ENCODE measurements around the gene FLT1. TPM values are rescaled to one million over a fixed set of nuclear protein-coding genes. Genes with fewer than 3 reads are reported as not detected.

The FLT1 gene
- total RNA-seq, 1 donor from 2014 or later: not detected

- H3K4me3 ChIP-seq (ENCODE audit: low read depth, low read length): no peak overlapping the region
- DNase-seq (ENCODE audit: low read depth): no peak
- no peaks in the 10 kb centered on the region for H3K27me3 ChIP-seq (ENCODE audit: control insufficient read depth, insufficient read depth, low read length)
- TF ChIP-seq, protein P1, sequence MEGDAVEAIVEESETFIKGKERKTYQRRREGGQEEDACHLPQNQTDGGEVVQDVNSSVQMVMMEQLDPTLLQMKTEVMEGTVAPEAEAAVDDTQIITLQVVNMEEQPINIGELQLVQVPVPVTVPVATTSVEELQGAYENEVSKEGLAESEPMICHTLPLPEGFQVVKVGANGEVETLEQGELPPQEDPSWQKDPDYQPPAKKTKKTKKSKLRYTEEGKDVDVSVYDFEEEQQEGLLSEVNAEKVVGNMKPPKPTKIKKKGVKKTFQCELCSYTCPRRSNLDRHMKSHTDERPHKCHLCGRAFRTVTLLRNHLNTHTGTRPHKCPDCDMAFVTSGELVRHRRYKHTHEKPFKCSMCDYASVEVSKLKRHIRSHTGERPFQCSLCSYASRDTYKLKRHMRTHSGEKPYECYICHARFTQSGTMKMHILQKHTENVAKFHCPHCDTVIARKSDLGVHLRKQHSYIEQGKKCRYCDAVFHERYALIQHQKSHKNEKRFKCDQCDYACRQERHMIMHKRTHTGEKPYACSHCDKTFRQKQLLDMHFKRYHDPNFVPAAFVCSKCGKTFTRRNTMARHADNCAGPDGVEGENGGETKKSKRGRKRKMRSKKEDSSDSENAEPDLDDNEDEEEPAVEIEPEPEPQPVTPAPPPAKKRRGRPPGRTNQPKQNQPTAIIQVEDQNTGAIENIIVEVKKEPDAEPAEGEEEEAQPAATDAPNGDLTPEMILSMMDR (IDR thresholded peaks at IDR 0.05; ENCODE audit: insufficient read depth, low read length, severe bottlenecking): no peak
- H3K36me3 ChIP-seq (ENCODE audit: control insufficient read depth, insufficient read depth, low read length): no peaks in the 10 kb centered on the region
- no peak for FAIRE-seq
Measured at GRCh38 chr13:28429096-28429495, 65.8 kb downstream of the FLT1 start.

- TF ChIP-seq, protein P1 (IDR thresholded peaks at IDR 0.05; ENCODE audit: insufficient read depth, low read length, severe bottlenecking): no peak
- FAIRE-seq (no peak), DNase-seq (ENCODE audit: low read depth) (no peak)
- no peak overlapping the region for H3K4me3 ChIP-seq (ENCODE audit: low read depth, low read length)
- H3K27me3 ChIP-seq (ENCODE audit: control insufficient read depth, insufficient read depth, low read length): no peaks in the 10 kb centered on the region
- H3K36me3 ChIP-seq (ENCODE audit: control insufficient read depth, insufficient read depth, low read length): no peaks in the 10 kb centered on the region
Measured at GRCh38 chr13:28426381-28426780, 68.5 kb downstream of the FLT1 start.

- Histone ChIP-seq H3K4me3 (ENCODE audit: low read depth, low read length) (no peak overlapping the region), H3K36me3 (ENCODE audit: control insufficient read depth, insufficient read depth, low read length) (no peaks in the 10 kb centered on the region), H3K27me3 (ENCODE audit: control insufficient read depth, insufficient read depth, low read length) (no peaks in the 10 kb centered on the region)
- TF ChIP-seq, protein P1 (IDR thresholded peaks at IDR 0.05; ENCODE audit: insufficient read depth, low read length, severe bottlenecking): no peak
- FAIRE-seq (no peak), DNase-seq (ENCODE audit: low read depth) (no peak)
Measured at GRCh38 chr13:28425793-28426192, 69.1 kb downstream of the FLT1 start.

DNA sequence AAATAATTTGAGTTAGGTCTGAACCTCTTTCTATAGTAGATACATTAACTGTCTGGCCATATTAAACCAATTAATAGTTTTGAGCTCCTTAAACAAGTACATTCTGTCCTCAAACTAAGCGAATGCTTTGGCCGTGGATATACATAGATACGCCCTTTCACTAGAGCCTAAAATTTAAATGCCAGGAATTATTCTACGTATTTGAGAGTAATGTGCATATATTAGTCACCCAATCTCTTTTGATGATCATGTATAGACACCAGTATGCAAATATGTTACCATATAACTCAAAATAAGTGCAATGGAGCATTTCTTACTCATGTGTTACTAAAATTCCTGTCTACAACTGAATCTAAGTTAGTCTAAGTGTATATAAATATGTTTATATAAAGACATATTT, 70.4 kb downstream of the FLT1 start:
- FAIRE-seq (no peak), DNase-seq (ENCODE audit: low read depth) (no peak)
- Histone ChIP-seq H3K36me3 (ENCODE audit: control insufficient read depth, insufficient read depth, low read length) (no peaks in the 10 kb centered on the region), H3K27me3 (ENCODE audit: control insufficient read depth, insufficient read depth, low read length) (no peaks in the 10 kb centered on the region), H3K4me3 (ENCODE audit: low read depth, low read length) (no peak overlapping the region)
- TF ChIP-seq, protein P1 (IDR thresholded peaks at IDR 0.05; ENCODE audit: insufficient read depth, low read length, severe bottlenecking): no peak

GRCh38 chr13:28423010-28423409, 71.9 kb downstream of the FLT1 start:
- Histone ChIP-seq H3K36me3 (ENCODE audit: control insufficient read depth, insufficient read depth, low read length) (no peaks in the 10 kb centered on the region), H3K4me3 (ENCODE audit: low read depth, low read length) (no peak overlapping the region), H3K27me3 (ENCODE audit: control insufficient read depth, insufficient read depth, low read length) (no peaks in the 10 kb centered on the region)
- TF ChIP-seq, protein P1 (IDR thresholded peaks at IDR 0.05; ENCODE audit: insufficient read depth, low read length, severe bottlenecking): no peak
- no peak for FAIRE-seq
- DNase-seq (ENCODE audit: low read depth): no peak

GRCh38 chr13:28421676-28422410, 73.1 kb downstream of the FLT1 start:
- Histone ChIP-seq H3K36me3 (ENCODE audit: control insufficient read depth, insufficient read depth, low read length) (no peaks in the 10 kb centered on the region), H3K4me3 (ENCODE audit: low read depth, low read length) (no peak overlapping the region), H3K27me3 (ENCODE audit: control insufficient read depth, insufficient read depth, low read length) (no peaks in the 10 kb centered on the region)
- no peak for FAIRE-seq
- DNase-seq (ENCODE audit: low read depth): no peak
- TF ChIP-seq, protein P1 (IDR thresholded peaks at IDR 0.05; ENCODE audit: insufficient read depth, low read length, severe bottlenecking): no peak

Data from bronchial epithelial cell (primary cell).